Measurements from ENCODE around the gene NFU1. TPM values are rescaled to one million over a fixed set of nuclear protein-coding genes. Genes with fewer than 3 reads are reported as not detected.

Gene NFU1
- total RNA-seq: 56.7 TPM

DNA sequence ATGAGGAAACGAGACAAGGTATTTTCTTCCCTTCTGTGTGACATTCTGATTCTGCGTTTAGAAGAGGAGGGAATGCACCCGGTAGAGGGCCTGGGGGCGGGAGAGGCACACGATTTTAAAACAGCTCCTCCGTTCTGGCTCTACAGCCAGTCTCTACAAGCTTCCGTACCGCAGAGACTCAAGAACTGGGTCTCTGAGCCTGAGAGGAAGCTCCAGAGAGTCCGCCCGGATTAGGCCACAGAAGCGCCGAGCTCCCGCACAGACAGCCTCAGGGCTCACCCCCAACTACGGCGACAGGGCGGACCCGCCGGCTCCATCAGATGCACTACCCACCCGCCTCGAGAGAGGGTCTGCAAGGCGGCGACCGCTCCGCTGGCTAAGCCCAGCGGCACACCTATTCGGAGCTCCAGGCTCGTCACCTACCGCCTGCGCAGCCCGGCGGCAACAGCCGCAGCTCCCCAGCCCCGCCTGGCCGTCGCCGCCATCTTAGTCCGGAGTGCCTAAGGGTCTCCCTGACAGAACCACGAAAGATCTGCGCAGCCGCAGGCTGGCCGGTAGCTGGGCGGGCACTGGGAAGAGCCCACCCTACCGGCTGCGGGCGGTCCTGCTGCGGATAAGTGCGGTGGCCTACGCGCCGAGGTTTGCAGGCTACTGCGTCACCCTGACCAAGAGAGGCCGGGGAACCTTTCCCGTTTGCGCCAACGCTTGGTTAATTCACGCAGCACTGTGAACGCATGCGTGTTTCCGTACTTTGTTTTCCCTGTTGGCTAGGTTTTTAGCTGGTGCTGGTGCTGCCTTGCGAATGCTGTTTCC is at the start of gene NFU1:
Gene NFU1 (minus strand): TSS at position 498 of the 813 bp plus-strand sequence. CDS start 13 bp downstream, at position 485.
- no peak for FAIRE-seq
- peak; percentile 82 to 94 for DNase-seq (ENCODE audit: low spot score in 2 of 2)

DNA sequence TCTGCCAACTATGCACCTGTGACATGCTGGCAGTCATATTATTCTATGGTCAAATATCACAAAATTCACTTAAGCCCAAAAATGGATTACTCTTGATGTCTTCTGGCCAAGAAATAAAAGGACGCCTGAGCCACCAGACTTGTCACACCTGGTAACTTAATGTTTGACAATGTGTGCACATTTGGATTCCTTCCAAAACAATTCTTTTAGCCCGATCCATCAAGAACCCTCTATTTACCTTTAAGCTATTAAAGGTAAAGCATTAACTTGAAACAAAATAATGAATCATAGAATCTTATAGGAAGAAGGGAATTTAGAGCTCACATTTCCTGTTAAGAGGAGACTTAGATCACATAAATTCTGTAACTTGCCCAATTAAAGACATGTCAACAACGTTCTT is 46.5 kb upstream of the NFU1 start:
- FAIRE-seq (no peak), DNase-seq (ENCODE audit: low spot score in 2 of 2) (no peak)

DNA sequence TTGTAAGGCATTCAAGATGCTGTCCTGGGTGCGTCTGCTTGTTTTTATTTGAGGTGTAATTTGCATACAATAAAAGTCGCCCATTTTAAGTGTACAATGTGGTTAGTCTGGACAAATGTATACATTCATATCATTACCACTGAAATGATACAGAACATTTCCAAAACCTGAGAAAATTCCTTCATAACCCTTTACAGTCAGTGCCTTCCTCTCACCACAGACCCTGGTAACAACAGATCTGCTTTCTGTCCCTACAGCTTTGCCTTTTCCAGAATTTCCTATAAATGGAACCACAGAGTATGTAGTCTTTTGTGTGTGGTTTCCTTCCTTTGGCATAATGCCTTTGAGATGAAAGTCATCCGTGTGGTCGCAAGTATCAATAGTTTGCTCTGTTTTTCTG is 45.8 kb upstream of the NFU1 start:
- FAIRE-seq: no peak
- no peak for DNase-seq (ENCODE audit: low spot score in 2 of 2)

DNA sequence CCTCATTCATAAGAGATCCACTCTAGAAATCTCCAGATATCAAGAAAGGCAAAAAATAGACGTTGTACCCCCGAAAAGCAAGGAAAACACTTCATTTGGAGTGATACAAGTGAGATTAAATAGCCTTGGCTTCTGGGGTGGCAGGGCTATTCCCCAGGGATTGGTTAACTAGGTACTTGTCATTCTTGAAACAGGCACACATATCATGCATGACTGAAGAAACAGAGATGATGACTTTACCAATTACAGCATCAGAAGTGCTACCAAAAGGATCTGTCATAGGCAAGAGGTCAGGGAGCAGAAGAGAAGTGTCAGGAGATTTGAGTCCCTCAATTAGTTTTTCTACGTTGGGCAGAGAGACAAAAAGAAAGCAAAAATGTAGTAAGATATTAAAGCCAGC is 45.2 kb upstream of the NFU1 start:
- FAIRE-seq (no peak), DNase-seq (ENCODE audit: low spot score in 2 of 2) (no peak)

DNA sequence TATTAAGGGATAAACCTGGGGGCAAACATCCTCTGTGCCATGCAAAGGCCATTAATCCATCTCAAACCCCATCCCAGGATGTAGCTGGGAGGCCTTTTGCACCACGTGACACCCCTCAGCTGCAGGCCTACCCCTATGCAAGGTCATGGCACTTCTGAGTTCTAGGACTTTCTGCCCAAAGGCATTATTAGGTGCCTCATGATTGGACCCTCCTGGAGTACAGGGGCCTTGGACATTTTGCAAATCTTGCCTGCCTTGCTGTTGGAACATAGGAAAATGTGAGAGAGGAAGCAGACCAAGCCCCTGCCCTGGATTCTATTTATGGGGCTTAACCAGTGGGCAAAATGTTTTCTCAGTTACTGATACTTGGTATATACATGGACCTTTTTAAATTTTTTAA is 44.2 kb upstream of the NFU1 start:
- FAIRE-seq (no peak), DNase-seq (ENCODE audit: low spot score in 2 of 2) (no peak)

DNA sequence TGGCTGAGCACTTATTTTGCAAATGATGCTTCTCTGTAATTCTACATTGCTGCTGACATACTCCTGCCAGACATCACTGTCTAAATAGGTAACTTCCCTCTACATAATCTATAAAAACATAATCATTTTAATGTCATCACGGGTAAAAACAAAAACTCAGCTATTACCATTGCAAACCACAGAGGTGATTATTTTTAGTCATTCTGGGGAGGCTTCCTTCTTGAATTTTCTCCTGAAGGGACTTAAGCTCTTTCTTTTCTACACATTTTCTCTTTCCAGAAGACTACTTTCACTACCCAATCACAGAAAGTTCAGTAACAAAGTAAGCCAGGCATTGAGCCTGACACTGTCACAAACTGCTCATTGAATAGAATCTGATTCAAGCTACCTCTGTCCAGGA is 40.4 kb upstream of the NFU1 start:
- DNase-seq (ENCODE audit: low spot score in 2 of 2) (no peak), FAIRE-seq (no peak)

DNA sequence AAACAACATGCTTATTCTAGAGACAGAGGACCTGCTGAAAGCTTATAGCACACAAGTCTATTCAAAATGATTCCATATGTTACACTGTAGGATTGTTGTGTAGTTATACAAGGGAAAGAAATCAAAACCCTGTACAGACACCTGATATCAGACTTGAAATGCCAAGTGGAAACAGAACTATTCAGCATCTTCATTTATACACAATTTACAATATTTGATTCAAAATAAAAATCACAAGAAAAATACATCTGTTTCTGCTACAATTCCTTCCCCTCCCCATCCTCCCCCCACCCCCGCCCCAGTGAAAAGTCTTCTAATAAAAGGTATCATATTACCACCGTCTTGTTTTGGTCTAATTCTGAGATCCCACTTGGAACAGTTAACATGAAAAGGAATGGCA is 37.5 kb upstream of the NFU1 start:
- DNase-seq (ENCODE audit: low spot score in 2 of 2) (no peak), FAIRE-seq (no peak)

DNA sequence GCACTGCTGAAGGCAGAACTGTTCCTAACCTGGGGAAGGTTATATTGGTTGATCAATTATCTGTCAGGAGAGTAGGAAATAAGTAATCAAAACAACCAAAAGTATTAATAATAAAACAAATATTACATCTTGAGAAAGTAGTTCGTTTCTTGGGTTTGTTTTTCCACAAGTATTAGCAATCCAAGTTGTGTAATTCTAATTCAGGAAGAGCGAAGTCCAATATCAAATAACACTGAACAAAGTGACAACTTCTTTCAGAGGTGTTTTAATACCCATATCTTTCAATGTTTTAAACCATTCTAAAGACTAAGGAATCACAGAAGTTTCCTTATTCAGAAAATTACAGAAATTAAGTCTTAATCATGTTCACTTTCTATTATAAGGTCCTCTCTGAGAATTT is 34.6 kb upstream of the NFU1 start:
- FAIRE-seq (no peak), DNase-seq (ENCODE audit: low spot score in 2 of 2) (no peak)

DNA sequence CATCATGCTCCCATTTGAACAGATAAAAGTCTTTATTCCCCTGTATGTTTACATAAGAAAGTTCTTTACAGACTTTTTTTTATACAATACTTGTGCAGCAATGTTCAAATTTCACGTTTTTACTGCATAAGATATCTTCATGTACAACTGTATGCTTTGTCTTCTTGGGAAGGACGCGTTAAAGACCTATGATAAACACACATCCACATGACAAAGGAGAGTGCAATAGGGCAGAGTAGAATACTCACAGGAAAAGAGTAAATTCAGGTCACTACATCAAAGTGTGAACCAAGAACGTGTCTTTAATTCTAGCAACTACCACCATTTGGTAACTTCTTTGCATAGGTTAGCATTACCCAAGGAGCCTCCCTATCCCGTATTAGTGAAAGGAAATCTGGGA is 33.7 kb upstream of the NFU1 start:
- no peak for FAIRE-seq
- DNase-seq (ENCODE audit: low spot score in 2 of 2): no peak

DNA sequence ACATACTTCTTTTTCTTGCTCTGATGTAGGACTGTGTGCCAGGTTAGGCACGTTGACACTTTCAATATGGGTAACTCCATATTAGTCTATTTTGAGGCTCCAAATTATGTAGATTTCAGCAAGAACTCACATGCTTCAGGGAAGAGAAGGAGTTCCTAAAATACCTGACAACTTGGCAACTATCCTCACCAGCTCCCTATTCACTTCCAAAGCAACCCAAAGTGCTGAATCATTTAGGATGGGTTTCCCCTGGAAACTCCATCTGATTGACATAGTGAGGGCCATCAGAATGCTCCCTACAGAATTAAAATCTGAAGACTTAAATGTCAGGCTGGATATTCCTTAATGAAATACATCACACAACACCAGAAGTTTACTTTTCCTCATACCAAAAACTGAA is 32.5 kb upstream of the NFU1 start:
- DNase-seq (ENCODE audit: low spot score in 2 of 2): no peak

DNA sequence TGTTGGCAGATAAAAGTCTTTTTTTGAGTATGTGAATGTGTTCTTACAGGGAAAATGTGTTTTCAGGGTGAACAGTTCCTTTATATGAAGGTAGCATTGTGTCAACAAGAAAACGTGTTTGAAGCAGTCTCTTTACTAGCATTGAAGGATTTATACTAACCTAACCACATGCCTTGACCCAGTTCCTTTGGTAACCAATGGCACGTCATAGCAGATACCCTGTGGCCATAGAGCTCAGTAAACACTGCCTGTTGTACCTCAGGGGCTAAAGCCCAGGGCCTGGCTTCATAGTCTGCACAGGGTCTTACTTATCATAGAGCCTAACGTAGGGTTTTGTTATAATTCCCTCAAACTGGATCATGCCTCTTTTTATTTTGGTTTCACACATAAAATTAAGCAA is 32.1 kb upstream of the NFU1 start:
- DNase-seq (ENCODE audit: low spot score in 2 of 2) (no peak), FAIRE-seq (no peak)

More for the DNA sequence above, 32.5 kb upstream of the NFU1 start:
- FAIRE-seq: no peak

DNA sequence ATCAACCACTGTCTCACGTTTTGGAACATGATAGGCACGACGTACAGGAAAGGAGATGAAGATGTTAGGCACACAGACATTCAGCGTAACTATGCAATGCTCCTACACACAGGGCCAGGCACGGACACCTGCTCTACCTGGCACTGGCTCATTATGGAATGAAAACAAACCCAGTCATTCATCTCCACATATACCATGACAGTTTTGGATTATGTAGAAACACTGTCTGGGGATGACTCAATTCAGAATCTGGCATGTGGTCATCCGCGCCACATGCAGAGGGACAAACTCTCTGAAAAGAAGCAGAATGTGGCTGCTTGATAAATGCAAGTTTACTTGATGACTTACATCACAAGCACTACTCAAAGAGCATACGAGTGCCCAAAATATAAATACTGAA is 29.5 kb upstream of the NFU1 start:
- no peak for FAIRE-seq
- no peak for DNase-seq (ENCODE audit: low spot score in 2 of 2)

DNA sequence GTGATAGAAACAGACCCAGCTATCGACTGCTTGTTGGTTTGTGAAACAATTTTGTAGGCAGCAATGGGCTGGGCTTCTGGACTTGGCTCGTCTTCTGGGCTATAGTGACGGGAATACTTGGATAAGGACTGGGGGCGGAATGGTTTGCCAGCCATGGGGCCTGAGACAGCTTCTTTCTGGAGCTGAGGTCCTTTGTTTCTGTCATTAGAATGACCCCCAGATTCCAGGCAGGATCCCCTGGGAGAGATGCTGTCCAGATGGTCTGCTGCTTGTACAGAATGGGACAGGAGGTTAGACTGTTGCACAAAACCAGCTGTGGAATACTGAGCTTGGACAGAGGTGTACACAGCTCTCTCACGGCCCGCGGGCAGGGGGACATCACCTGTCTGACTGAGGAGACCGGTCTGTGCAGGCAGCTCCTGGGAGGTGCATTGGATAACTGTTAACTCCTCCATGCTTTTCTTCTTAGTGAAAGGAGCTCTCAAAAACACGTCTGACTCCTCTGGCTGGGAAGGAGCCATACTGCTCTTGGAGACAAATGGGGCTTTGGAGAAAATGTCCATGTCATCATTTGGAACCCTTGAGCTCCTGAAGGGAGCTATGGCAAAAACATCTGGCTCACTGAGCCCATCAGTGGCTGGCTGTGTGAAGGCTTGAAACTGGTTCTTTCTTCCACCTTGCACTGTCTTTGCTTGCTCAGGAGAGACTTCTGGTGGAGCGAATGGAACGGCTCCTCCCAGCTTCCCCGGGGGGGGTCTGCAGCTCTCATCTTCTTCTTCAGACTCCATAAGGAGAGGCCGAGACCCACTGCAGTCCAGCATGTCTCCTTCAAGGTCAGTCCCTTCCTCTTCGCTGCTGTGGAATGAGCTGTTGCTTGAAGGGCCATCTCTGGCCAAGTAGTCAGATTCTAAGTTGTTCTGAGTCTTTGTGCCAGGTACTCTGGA is 28.6 kb upstream of the NFU1 start:
- DNase-seq (ENCODE audit: low spot score in 2 of 2) (no peak), FAIRE-seq (no peak)

DNA sequence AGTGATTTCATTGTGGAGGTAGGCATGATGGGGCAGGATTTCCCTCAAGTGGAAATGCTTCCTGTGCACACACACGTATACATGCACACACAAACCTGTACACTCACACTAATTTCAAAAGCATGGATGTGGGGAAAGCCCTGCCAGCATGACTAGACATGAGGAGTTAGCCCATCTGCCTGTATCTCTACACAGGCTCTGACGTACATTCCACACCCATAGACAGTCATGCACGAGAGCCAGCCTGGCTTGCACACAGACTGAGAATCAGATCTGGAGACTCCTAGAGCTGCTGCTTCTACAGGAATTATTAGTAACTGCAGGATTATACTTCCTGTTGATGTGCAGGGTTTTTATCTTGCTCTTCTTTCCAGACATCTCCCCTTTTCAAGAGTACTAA is 27.3 kb upstream of the NFU1 start:
- DNase-seq (ENCODE audit: low spot score in 2 of 2) (no peak), FAIRE-seq (no peak)

DNA sequence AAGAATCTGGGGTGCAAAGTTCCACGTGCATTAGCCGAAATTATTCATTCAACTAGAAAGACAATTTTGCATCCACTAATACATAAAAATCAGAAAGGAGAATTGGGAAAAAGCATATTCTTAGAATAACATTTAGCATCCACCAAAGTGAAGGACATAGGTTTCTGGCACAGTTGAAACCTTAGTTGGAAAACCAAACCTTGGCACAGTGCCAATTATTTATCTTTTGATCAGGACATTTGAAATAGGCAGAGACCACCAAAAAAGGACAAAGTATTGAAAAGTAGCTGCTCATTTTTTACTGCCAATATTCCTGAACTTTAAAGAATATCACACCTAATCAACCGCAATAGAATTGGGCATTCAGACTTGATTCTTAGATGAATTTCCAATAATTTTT is 25.5 kb upstream of the NFU1 start:
- DNase-seq (ENCODE audit: low spot score in 2 of 2) (no peak), FAIRE-seq (no peak)

DNA sequence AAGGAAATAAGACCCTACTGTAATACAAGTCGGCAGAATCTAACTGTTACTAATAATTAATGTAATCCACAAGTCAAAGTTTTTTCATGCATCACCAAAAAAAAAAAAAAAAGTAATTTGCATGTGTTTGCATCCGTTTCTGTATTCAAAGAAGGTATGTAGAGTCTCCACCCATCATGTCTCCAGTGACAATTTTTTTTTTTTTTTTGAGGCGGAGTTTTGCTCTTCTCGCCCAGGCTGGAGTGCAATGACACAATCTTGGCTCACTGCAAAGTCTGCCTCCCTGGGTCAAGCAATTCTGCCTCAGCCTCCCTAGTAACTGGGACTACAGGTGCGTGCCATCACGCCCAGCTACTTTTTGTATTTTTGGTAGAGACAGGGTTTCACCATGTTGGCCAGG is 24.2 kb upstream of the NFU1 start:
- FAIRE-seq (no peak), DNase-seq (ENCODE audit: low spot score in 2 of 2) (no peak)

DNA sequence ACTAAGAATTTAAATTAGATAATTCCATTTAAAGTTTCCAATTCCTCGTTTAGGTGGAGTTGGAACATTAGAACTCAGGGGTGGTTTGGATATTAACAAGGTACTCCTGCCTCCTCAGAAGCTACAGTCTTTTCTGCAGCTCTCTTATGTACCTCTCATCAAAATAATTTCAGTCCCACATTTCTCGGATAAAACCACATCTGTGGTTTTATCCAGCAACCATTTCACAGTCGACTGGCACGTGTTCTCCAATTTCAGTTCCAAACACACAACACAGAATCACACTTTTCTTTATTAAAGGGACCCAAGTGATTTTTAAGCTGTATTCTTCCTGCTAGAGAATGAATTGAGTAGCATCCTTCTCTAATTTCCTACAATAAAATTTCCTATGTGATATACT is 22.7 kb upstream of the NFU1 start:
- DNase-seq (ENCODE audit: low spot score in 2 of 2) (no peak), FAIRE-seq (no peak)

DNA sequence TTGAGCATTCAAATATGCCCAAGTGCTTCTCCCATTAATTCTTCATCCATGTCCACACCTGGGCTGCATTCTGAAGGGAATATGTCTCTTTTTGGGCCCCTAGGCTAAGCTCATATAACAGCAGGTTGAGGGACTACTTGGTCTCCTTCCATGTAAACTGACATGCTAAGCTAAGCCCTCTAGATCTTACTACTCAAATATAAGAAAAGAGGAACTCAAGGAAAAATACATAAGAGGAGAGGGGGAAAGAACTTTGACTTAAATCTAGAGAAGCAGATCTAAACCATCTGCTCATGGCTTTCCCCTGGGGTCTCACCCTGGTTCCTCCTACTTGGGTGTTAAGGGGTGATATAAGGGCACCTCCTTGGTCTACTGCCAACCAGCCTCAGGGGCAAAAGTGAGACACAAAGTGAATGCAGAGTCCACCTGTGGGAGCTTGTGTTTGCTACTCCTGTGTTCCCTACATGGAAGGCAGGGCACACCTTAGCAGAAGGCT is 19.8 kb upstream of the NFU1 start:
- FAIRE-seq: no peak
- DNase-seq (ENCODE audit: low spot score in 2 of 2): no peak

DNA sequence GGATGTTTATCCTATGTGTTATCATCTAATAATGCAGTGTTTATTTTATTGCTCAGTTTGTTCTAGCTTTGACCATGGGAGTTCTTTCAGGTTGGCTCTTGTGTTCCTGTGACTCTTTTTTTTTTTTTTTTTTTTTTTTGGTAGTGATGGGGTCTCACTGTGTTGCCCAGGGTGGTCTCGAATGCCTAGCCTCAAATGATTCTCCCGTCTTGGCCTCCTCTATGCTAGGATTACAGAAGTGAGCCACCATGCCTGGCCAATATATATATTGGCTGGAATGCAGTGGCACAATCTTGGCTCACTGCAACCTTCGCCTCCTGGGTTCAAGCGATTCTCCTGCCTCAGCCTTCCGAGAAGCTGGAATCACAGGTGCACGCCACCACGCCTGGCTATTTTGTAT is 18.9 kb upstream of the NFU1 start:
- no peak for FAIRE-seq
- no peak for DNase-seq (ENCODE audit: low spot score in 2 of 2)

DNA sequence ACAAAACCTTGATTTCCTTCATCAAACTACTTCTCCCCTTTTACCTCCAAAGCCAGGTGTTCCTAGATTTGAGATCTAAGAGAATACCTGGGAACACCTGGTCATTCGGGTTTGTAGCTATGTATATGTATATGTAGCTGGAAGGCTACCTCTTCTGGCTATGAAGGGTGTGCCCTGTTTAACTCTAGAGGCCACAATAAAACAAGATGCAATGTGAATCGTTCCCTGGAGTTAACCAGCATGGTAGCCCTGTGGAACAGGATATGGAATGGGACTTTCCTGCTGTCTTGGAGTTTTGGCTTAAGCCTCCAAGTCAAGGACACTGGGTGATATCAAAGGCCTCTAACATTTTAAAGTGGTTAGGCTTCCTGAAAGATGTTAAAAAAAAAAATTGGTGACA is 17.7 kb upstream of the NFU1 start:
- DNase-seq (ENCODE audit: low spot score in 2 of 2) (no peak), FAIRE-seq (no peak)

DNA sequence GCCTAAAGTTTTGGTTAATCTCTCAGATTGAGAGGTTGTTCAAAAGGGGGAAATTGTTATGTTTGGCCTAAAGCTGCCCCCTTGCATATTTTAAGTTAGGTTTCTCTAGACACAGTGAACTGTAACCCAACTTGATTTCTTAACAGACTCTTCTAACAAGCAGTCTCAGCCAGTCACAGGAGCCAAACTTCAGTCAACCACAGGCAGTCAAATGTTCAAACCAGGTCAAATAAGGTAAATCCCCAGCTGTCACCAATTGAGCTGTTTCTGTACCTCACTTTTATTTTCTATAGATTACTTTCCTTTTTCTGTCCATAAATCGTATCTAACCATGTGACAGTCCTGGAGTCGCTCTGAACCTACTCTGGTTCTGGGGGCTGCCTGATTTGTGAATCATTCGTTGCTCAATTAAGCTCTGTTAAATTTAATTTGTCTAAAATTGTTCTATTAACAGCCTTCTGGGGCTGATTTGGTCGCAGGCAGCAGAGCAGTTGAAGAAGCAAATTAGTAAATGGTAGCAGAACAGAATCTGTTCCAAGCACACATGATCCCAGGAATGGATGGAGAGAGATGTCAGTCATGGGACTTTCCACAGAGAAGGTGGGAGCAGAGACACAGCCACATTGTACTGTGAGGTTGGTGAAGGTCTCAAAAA is 16.4 kb upstream of the NFU1 start:
- FAIRE-seq (no peak), DNase-seq (ENCODE audit: low spot score in 2 of 2) (no peak)

Measured in frontal cortex (tissue), 4 donors.